SK-N-SH treated with all-trans-retinoic acid at 6 μM for 48 hours (cell line): Measurements from ENCODE around the gene RAB3A.

ENCODE experiments used
- ATAC-seq: fragments of 200-7000 bp; cut with Tn5 transposase; 3 replicates; pipeline ENCODE4 v1.9.1; 2020; ENCODE audit warnings: mild to moderate bottlenecking, moderate library complexity
- ARNTL ChIP-seq: fragments of 450-650 bp; formaldehyde crosslinking; IDR thresholded peaks from 2 replicates; pipeline ENCODE4 v1.5.0; 2020; ENCODE audit warnings: low read depth, mild to moderate bottlenecking, moderate library complexity, borderline replicate concordance
- BACH2 ChIP-seq: fragments of 250-450 bp; sonication (Bioruptor Pico); IDR thresholded peaks from 2 replicates; pipeline ENCODE4 v1.9.0; 2021; ENCODE audit warnings: mild to moderate bottlenecking, borderline replicate concordance
- CSDC2 ChIP-seq: fragments of 250-450 bp; sonication (Bioruptor Pico); IDR thresholded peaks from 2 replicates; pipeline ENCODE4 v1.5.0; 2020; ENCODE audit warnings: mild to moderate bottlenecking, moderate library complexity
- CSRNP3 ChIP-seq: fragments of 250-450 bp; sonication (Bioruptor Pico); IDR thresholded peaks from 2 replicates; pipeline ENCODE4 v1.5.1; 2021; ENCODE audit warnings: mild to moderate bottlenecking, moderate library complexity
- ESRRG ChIP-seq: fragments of 250-450 bp; sonication (Bioruptor Pico); IDR thresholded peaks from 2 replicates; pipeline ENCODE4 v1.6.1; 2021; ENCODE audit warnings: mild to moderate bottlenecking
- GLIS3 ChIP-seq: fragments of 250-450 bp; sonication (Bioruptor Pico); IDR thresholded peaks from 2 replicates; pipeline ENCODE4 v1.5.0; 2020; ENCODE audit warnings: mild to moderate bottlenecking, moderate library complexity
- ISL1 ChIP-seq: fragments of 250-450 bp; sonication (Bioruptor Pico); IDR thresholded peaks from 2 replicates; pipeline ENCODE4 v2.1.2; 2022; ENCODE audit warnings: mild to moderate bottlenecking, moderate library complexity
- OSR1 ChIP-seq: fragments of 250-450 bp; sonication (Bioruptor Pico); IDR thresholded peaks from 2 replicates; pipeline ENCODE4 v1.8.0; 2022; ENCODE audit warnings: moderate library complexity, mild to moderate bottlenecking, inconsistent platforms
- POU6F1 ChIP-seq: fragments of 250-450 bp; sonication (Bioruptor Pico); IDR thresholded peaks from 2 replicates; pipeline ENCODE4 v1.8.0; 2021; ENCODE audit warnings: low read depth, mild to moderate bottlenecking, moderate library complexity, borderline replicate concordance
- PPARA ChIP-seq: fragments of 250-450 bp; sonication (Bioruptor Pico); IDR thresholded peaks from 2 replicates; pipeline ENCODE4 v1.5.0; 2020; ENCODE audit warnings: mild to moderate bottlenecking, borderline replicate concordance
- RARB ChIP-seq: fragments of 250-450 bp; sonication (Bioruptor Pico); IDR thresholded peaks from 2 replicates; pipeline ENCODE4 v1.8.0; 2021; ENCODE audit warnings: mild to moderate bottlenecking, moderate library complexity
- SNAI2 ChIP-seq: fragments of 250-450 bp; sonication (Bioruptor Pico); IDR thresholded peaks from 2 replicates; pipeline ENCODE4 v1.5.0; 2020; ENCODE audit warnings: mild to moderate bottlenecking, moderate library complexity
- TCF4 ChIP-seq: fragments of 250-450 bp; sonication (Bioruptor Pico); IDR thresholded peaks from 2 replicates; pipeline ENCODE4 v1.8.0; 2021; ENCODE audit warnings: mild to moderate bottlenecking, moderate library complexity, borderline replicate concordance
- TOX ChIP-seq: fragments of 250-450 bp; sonication (Bioruptor Pico); IDR thresholded peaks from 2 replicates; pipeline ENCODE4 v1.8.0; 2021; ENCODE audit warnings: mild to moderate bottlenecking, moderate library complexity, borderline replicate concordance
- ZFP3 ChIP-seq: fragments of 250-450 bp; sonication (Bioruptor Pico); IDR thresholded peaks from 2 replicates; pipeline ENCODE4 v1.5.0; 2020; ENCODE audit warnings: mild to moderate bottlenecking, moderate library complexity
- ZNF565 ChIP-seq: fragments of 450-650 bp; formaldehyde crosslinking; conservative IDR thresholded peaks from 2 replicates; pipeline ENCODE4 v1.5.0; 2020; ENCODE audit warnings: low read depth, mild to moderate bottlenecking, moderate library complexity
- ZNF70 ChIP-seq: fragments of 450-650 bp; formaldehyde crosslinking; IDR thresholded peaks from 2 replicates; pipeline ENCODE4 v1.5.0; 2020; ENCODE audit warnings: mild to moderate bottlenecking, moderate library complexity
- ZNF8 ChIP-seq: fragments of 450-650 bp; formaldehyde crosslinking; IDR thresholded peaks from 2 replicates; pipeline ENCODE4 v1.5.0; 2020; ENCODE audit warnings: mild to moderate bottlenecking, moderate library complexity
- TF ChIP-seq, protein P1 (sequence below): fragments of 250-450 bp; sonication (Bioruptor Pico); IDR thresholded peaks from 2 replicates; pipeline ENCODE4 v1.5.1; 2020; ENCODE audit warnings: low read depth, mild to moderate bottlenecking, moderate library complexity

The RAB3A gene

GRCh38 chr19:18221815-18222725 is 18.2 kb upstream of the RAB3A start:
- TF ChIP-seq, protein P1, sequence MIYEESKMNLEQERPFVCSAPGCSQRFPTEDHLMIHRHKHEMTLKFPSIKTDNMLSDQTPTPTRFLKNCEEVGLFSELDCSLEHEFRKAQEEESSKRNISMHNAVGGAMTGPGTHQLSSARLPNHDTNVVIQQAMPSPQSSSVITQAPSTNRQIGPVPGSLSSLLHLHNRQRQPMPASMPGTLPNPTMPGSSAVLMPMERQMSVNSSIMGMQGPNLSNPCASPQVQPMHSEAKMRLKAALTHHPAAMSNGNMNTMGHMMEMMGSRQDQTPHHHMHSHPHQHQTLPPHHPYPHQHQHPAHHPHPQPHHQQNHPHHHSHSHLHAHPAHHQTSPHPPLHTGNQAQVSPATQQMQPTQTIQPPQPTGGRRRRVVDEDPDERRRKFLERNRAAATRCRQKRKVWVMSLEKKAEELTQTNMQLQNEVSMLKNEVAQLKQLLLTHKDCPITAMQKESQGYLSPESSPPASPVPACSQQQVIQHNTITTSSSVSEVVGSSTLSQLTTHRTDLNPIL (CRISPR knock-in tag) = no peak
- TF ChIP-seq OSR1 (no peak), ZFP3 (peak; percentile 97), ZNF70 (CRISPR knock-in tag) (no peak)
- ATAC-seq = no peak

GRCh38 chr19:18220632-18221275 is 16.9 kb upstream of the RAB3A start:
- TF ChIP-seq BACH2 (CRISPR knock-in tag) (no peak), SNAI2 (no peak), ZNF565 (CRISPR knock-in tag) (no peak)
- ATAC-seq = no peak

- ATAC-seq = no peak
- TF ChIP-seq CSRNP3 (CRISPR knock-in tag) = no peak
- TF ChIP-seq ESRRG (CRISPR knock-in tag) = no peak
- TF ChIP-seq OSR1 = no peak
- no peak for TF ChIP-seq TOX (CRISPR knock-in tag)
- no peak for TF ChIP-seq ISL1
- no peak for TF ChIP-seq ZNF8
- TF ChIP-seq TCF4 (CRISPR knock-in tag) = no peak
- TF ChIP-seq POU6F1 = no peak
- TF ChIP-seq BACH2 (CRISPR knock-in tag) = no peak
- no peak for TF ChIP-seq ARNTL
- no peak for TF ChIP-seq RARB (CRISPR knock-in tag)
- no peak for TF ChIP-seq ZNF565 (CRISPR knock-in tag)
- no peak for TF ChIP-seq PPARA (CRISPR knock-in tag)
- no peak for TF ChIP-seq GLIS3 (CRISPR knock-in tag)
- TF ChIP-seq SNAI2 = no peak
- TF ChIP-seq, all 23 proteins: peak for 0
Measured at GRCh38 chr19:18219911-18220631, 16.2 kb upstream of the RAB3A start.

DNA sequence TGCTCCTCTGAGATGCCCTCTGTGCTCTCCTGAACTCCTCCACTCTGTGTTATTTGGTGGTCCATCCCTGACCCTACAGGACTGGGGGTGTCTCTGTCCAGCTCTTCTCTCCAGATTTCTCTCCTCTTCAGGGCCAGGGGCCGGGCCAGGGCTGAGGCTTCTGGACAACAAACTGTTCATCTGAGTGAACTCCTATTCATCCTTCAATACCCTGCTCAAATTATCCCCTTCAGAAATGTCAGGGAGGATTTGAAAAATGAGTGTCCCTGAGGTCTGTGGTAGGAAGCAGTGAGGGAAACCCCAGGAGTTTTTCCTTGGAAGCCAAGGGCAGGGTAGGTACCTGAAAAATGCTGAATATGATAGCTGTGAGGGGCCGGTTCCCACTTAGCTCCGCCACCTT is 14.8 kb upstream of the RAB3A start:
- no peak for TF ChIP-seq ZNF8
- peak; percentile 99 for TF ChIP-seq ZFP3
- ATAC-seq = no peak

- ATAC-seq = no peak
- no peak for TF ChIP-seq ESRRG (CRISPR knock-in tag)
- TF ChIP-seq RARB (CRISPR knock-in tag) = no peak
- TF ChIP-seq POU6F1 = no peak
- no peak for TF ChIP-seq ZNF70 (CRISPR knock-in tag)
- TF ChIP-seq CSDC2 = no peak
Measured at GRCh38 chr19:18218159-18218558, 14.3 kb upstream of the RAB3A start.
